Heart left ventricle (tissue), 13 donors: ENCODE results near the gene SNAP91.

ENCODE experiments used
- CTCF ChIP-seq, 12 donors: fragments of 200-600 bp; sonication (generic) in 4 of 12; IDR thresholded peaks; one replicate each; pipeline versions ENCODE4 v1.5.0 to v1.8.0; 2018 to 2022; ENCODE audit warnings: antibody characterized with exemption in 12 of 12, mild to moderate bottlenecking in 5 of 12
- POLR2A ChIP-seq, 2 donors: fragments of 450-650 bp; IDR thresholded peaks; one replicate each; pipeline ENCODE4 v1.6.1; 2017; ENCODE audit warnings: antibody characterized with exemption in 2 of 2, mild to moderate bottlenecking in 2 of 2, moderate library complexity in 2 of 2
- donor health status: ischemic (EF 13 %, LVEDD 7.1; RV severe dilation, severe dysfunction).
- donor health status: DM: no; HTN: yes; CAD: no.
- donor health status: DM: no; HTN: no; CAD: no.
- donor health status: ischemic (EF 25% LVEDD 6.9; RV normal size, moderate dysfunction).
- donor health status: ischemic (EF 25% LVEDD 5.7; RV mildly dilated, moderate dysfunction).
- donor health status: ischemic (EF 35%, LVEDD 5.7; RV mildly dilated, moderate dysfunction).
- donor health status: nonischemic (EF 11% LVEDD 7.7; RV severe dilation, severe dysfunction).
- donor health status: DM: yes; HTN: yes; CAD: no.
- donor health status: PGD.
- donor health status: ischemic (EF 29% LVEDD 5.4; RV normal size, mild dysfunction).
- donor health status: nonischemic (EF 23%, LVEDD 6.1; RV moderate dilation, normal function).

- TF ChIP-seq CTCF (IDR thresholded peaks at IDR 0.05) (no peak), POLR2A (IDR thresholded peaks at IDR 0.05) (no peak)
Measured at GRCh38 chr6:83505356-83505755, 203.5 kb downstream of the SNAP91 start.
